HepG2 (cell line): ENCODE data around the gene AGPAT3. TPM values are rescaled to one million over a fixed set of nuclear protein-coding genes. Genes with fewer than 3 reads are reported as not detected.

Experiments used
- ATAC-seq: fragments of 200-7000 bp; cut with Tn5 transposase; 3 replicates; pipeline ENCODE4 v1.9.1; 2020; ENCODE audit warnings: mild to moderate bottlenecking, moderate library complexity
- BruUV-seq: library from RNA; stranded (reverse); fragments of 400-500 nt; replicated peaks from 2 replicates; lab custom pipeline; 2021; lab: Mats Ljungman, UMichigan
- CTCF ChIA-PET: fragments of 300-600 bp; formaldehyde crosslinking; extraction: SDS; loops from one replicate; lab custom pipeline; 2021; ENCODE audit warnings: low total read pairs, inconsistent platforms, low intra/inter-chr PET ratio; lab: Yijun Ruan, JAX
- POLR2A ChIA-PET: fragments of 350-600 bp; sonication (Branson Sonifier 250); formaldehyde crosslinking; loops from one replicate; lab custom pipeline; 2020; ENCODE audit warnings: antibody characterized with exemption, inconsistent platforms; lab: Yijun Ruan, JAX
- DNase-seq: peaks from one replicate; pipeline ENCODE4 v3.0.0-alpha.2; 2015; ENCODE audit warnings: low spot score
- FAIRE-seq: peaks from 3 replicates; lab custom pipeline; 2011; peaks lifted over from hg19 to GRCh38; lab: Jason Lieb, UNC
- H2AFZ ChIP-seq: one replicate; pipeline ENCODE4 v1.6.1; 2011; ENCODE audit warnings: low read length, inconsistent platforms
- H3K27ac ChIP-seq: fragments of 300-600 bp; 3 replicates; pipeline ENCODE4 v1.8.0; 2011; ENCODE audit warnings: mixed run types, mild to moderate bottlenecking, mixed read lengths, low read length, inconsistent platforms; ENCODE audit not compliant: insufficient read depth; ENCODE audit errors: extremely low read length
- H3K27me3 ChIP-seq, 2 experiments: fragments of 200-600 bp in 1 of 2; 2 replicates in 1 of 2; 3 replicates in 1 of 2; pipeline versions ENCODE4 v1.6.0 to v1.8.0; 2011; ENCODE audit warnings: low read length in 2 of 2, mild to moderate bottlenecking in 2 of 2, moderate library complexity in 2 of 2, inconsistent platforms in 1 of 2; ENCODE audit not compliant: insufficient read depth in 2 of 2, control insufficient read depth in 1 of 2
- H3K36me3 ChIP-seq, 2 experiments: fragments of 200-600 bp in 1 of 2; replicated peaks in 1 of 2; 2 replicates in 1 of 2; 3 replicates in 1 of 2; pipeline versions ENCODE4 v1.5.1 to v1.8.0; 2011; ENCODE audit warnings: low read length in 2 of 2, inconsistent platforms in 1 of 2; ENCODE audit not compliant: insufficient read depth in 2 of 2, control insufficient read depth in 1 of 2
- H3K4me1 ChIP-seq: 2 replicates; pipeline ENCODE4 v1.5.1; 2012; ENCODE audit warnings: low read length, inconsistent platforms; ENCODE audit not compliant: insufficient read depth
- H3K4me2 ChIP-seq: 2 replicates; pipeline ENCODE4 v1.6.0; 2011; ENCODE audit warnings: low read depth, low read length, inconsistent platforms
- H3K4me3 ChIP-seq, 3 experiments: fragments of 200-600 bp in 1 of 3; sonication (generic), shearing (Covaris generic) in 1 of 3; replicated peaks in 1 of 3; 2 replicates each; pipeline ENCODE4 v1.5.1; 2011 to 2016; ENCODE audit warnings: low read length in 3 of 3, inconsistent platforms in 2 of 3, low read depth in 2 of 3, mild to moderate bottlenecking in 2 of 3, control low read depth in 1 of 3, mixed read lengths in 1 of 3; ENCODE audit not compliant: insufficient read depth in 1 of 3
- H3K79me2 ChIP-seq: one replicate; pipeline ENCODE4 v1.6.1; 2011; ENCODE audit warnings: low read length, inconsistent platforms; ENCODE audit not compliant: insufficient read depth
- H3K9ac ChIP-seq: 2 replicates; pipeline ENCODE4 v1.6.0; 2011; ENCODE audit warnings: mild to moderate bottlenecking, low read depth, low read length, inconsistent platforms; ENCODE audit not compliant: insufficient read depth
- H3K9me3 ChIP-seq: 2 replicates; pipeline ENCODE4 v1.5.1; 2012; ENCODE audit warnings: mild to moderate bottlenecking, low read length
- H4K20me1 ChIP-seq: 2 replicates; pipeline ENCODE4 v1.6.0; 2011; ENCODE audit warnings: inconsistent platforms, mild to moderate bottlenecking, low read length, moderate library complexity; ENCODE audit not compliant: insufficient read depth
- BRD4 ChIP-seq: sonication (generic); formaldehyde crosslinking; IDR thresholded peaks from 2 replicates; pipeline ENCODE4 v1.4.0; 2020; ENCODE audit warnings: missing genetic modification reagents
- CHD4 ChIP-seq: fragments of 200-600 bp; sonication (generic); IDR thresholded peaks from 2 replicates; pipeline ENCODE4 v1.7.0; 2017; ENCODE audit warnings: mild to moderate bottlenecking, low read length, borderline replicate concordance
- SOX6 ChIP-seq, 2 experiments: fragments of 450-650 bp in 1 of 2; sonication (generic) in 1 of 2; formaldehyde crosslinking in 1 of 2; IDR thresholded peaks; 2 replicates each; pipeline versions ENCODE4 v1.4.0 to v1.6.1; 2017 to 2020; ENCODE audit warnings: antibody characterized with exemption in 1 of 2, mild to moderate bottlenecking in 1 of 2, missing genetic modification reagents in 1 of 2
- STAT6 ChIP-seq: sonication (generic); formaldehyde crosslinking; IDR thresholded peaks from 2 replicates; pipeline ENCODE4 v1.4.0; 2020; ENCODE audit warnings: missing genetic modification reagents, mild to moderate bottlenecking, borderline replicate concordance
- ZBTB3 ChIP-seq: sonication (generic); formaldehyde crosslinking; IDR thresholded peaks from 2 replicates; pipeline ENCODE4 v1.4.0; 2020; ENCODE audit warnings: low read depth, mild to moderate bottlenecking, moderate library complexity, missing genetic modification reagents, borderline replicate concordance
- ZNF205 ChIP-seq: IDR thresholded peaks from 2 replicates; pipeline ENCODE4 v1.6.1; 2018; ENCODE audit warnings: missing biosample characterization, missing genetic modification reagents
- ZNF776 ChIP-seq: sonication (generic); formaldehyde crosslinking; IDR thresholded peaks from 2 replicates; pipeline ENCODE4 v1.4.0; 2020; ENCODE audit warnings: mild to moderate bottlenecking, missing genetic modification reagents
- WGBS: methylation state at CpG from one replicate; pipeline ENCODE4 v1.1.6; 2017; ENCODE audit warnings: low lambda C conversion rate; 5-methylcytosine and 5-hydroxymethylcytosine counted together
- in situ Hi-C: cut with HindIII; loops from 2 replicates; pipeline ENCODE4 v1.10.0; 2017; ENCODE audit warnings: low pct_unique_long_range_greater_than_20kb; ENCODE audit not compliant: extremely low pct_ligation_motif_present
- intact Hi-C: fragments of 100-400 bp; cut with micrococcal nuclease; formaldehyde crosslinking; loops from one replicate; pipeline ENCODE4 v1.10.0; 2022; ENCODE audit not compliant: unreplicated experiment
- polyA plus RNA-seq, 8 experiments: library from polyadenylated mRNA; depleted of rRNA in 3 of 8; stranded (reverse) in 7 of 8; unstranded in 1 of 8; fragments of >200 nt; fragmentation: Illumina TruSeq in 4 of 8; extraction: Trizol in 4 of 8; gene quantifications; 2 replicates each; pipeline versions ENCODE4 v1.2.1 to v1.2.3, GENCODE V29; 2011 to 2016; ENCODE audit warnings: low read depth in 4 of 8, missing spikeins in 1 of 8, mixed read lengths in 1 of 8; ENCODE audit not compliant: insufficient read depth in 1 of 8
- total RNA-seq, 5 experiments: library from RNA; depleted of rRNA; stranded (reverse); fragments of >200 nt; fragmentation: Illumina TruSeq; extraction: Trizol; gene quantifications; 2 replicates each; pipeline ENCODE4 v1.2.3, GENCODE V29; 2016; ENCODE audit warnings: low read depth in 1 of 5

Gene AGPAT3
- total and polyA plus RNA-seq, 2 of the 13 experiments (the other 11 are each of a cell fraction or from before 2014, with no cell fraction given) = 32.2 to 54.4 TPM

- Histone ChIP-seq H3K27me3 (no peaks in the 10 kb centered on the region), H3K36me3 (peaks cover 4 to 15% of the 10 kb centered on the region in 2 experiments; a peak in 4 of 5 replicates), H3K9me3 (no peaks in the 10 kb centered on the region), H3K4me1 (peaks cover 61% of the 10 kb centered on the region), H3K79me2 (peaks cover 27% of the 10 kb centered on the region), H3K4me2 (no peak overlapping the region), H4K20me1 (peaks cover 15% of the 10 kb centered on the region; the same call in 1 of the 2 replicates), H2AFZ (no peak overlapping the region), H3K9ac (no peak overlapping the region), H3K4me3 (no peak overlapping the region), H3K27ac (no peak overlapping the region)
- intact Hi-C loops = no loop called here
- no TSS peak for BruUV-seq
- DNase-seq (no peak), ATAC-seq (no peak), FAIRE-seq (no peak)
- CTCF ChIA-PET = no interaction called here
- in situ Hi-C loops = no loop called here
- TF ChIP-seq ZNF205 (CRISPR knock-in tag) (no peak), ZNF776 (CRISPR knock-in tag) (no peak), STAT6 (CRISPR knock-in tag) (no peak), SOX6 (IDR thresholded peaks at IDR 0.05) (no peak), SOX6 (CRISPR knock-in tag; IDR thresholded peaks at IDR 0.05) (no peak), BRD4 (CRISPR knock-in tag) (no peak), CHD4 (no peak), ZBTB3 (no peak)
- 90% methylated on average over 8 of the region's 8 CpGs for WGBS
- POLR2A ChIA-PET = no interaction called here
Measured at GRCh38 chr21:43923391-43923790, 58.4 kb downstream of the AGPAT3 start.
